ENCODE results near the gene KCNK13. TPM values are rescaled to one million over a fixed set of nuclear protein-coding genes. Genes with fewer than 3 reads are reported as not detected.
"Not testable (repeated sequence)": the region's sequence is repeated elsewhere in the genome, so short reads cannot be mapped to it uniquely, and the experiment has no call there.

The KCNK13 gene
- total and polyA plus RNA-seq, 2 experiments from 2014 or later, result 0.48 to 1.1 TPM

GRCh38 chr14:90193925-90194324, 132.1 kb downstream of the KCNK13 start:
- TF ChIP-seq CTCF (IDR thresholded peaks at IDR 0.05; ENCODE audit: low read depth, low read length), result peak; percentile 23
- Histone ChIP-seq H3K27me3 (no peaks in the 10 kb centered on the region), H3K4me3 (no peak overlapping the region), H3K36me3 (no peaks in the 10 kb centered on the region), H3K27ac (no peak overlapping the region), H3K4me1 (ENCODE audit: low read depth) (no peaks in the 10 kb centered on the region), H3K9me3 (ENCODE audit: low read depth) (no peaks in the 10 kb centered on the region)
- DNase-seq (ENCODE audit: low read depth in 1 of 2, low spot score in 1 of 2), result no peak

GRCh38 chr14:90194706-90195105, 132.9 kb downstream of the KCNK13 start:
- no peaks in the 10 kb centered on the region for H3K27me3 ChIP-seq
- H3K4me3 ChIP-seq, result no peak overlapping the region
- TF ChIP-seq CTCF (IDR thresholded peaks at IDR 0.05; ENCODE audit: low read depth, low read length), result no peak
- no peak overlapping the region for H3K27ac ChIP-seq
- H3K36me3 ChIP-seq, result no peaks in the 10 kb centered on the region
- no peaks in the 10 kb centered on the region for H3K9me3 ChIP-seq (ENCODE audit: low read depth)
- DNase-seq (ENCODE audit: low read depth in 1 of 2, low spot score in 1 of 2), result no peak
- H3K4me1 ChIP-seq (ENCODE audit: low read depth), result no peaks in the 10 kb centered on the region

GRCh38 chr14:90198541-90199060, 136.8 kb downstream of the KCNK13 start:
- H3K9me3 ChIP-seq (ENCODE audit: low read depth), result no peaks in the 10 kb centered on the region
- H3K36me3 ChIP-seq, result no peaks in the 10 kb centered on the region
- no peak for TF ChIP-seq CTCF (IDR thresholded peaks at IDR 0.05; ENCODE audit: low read depth, low read length)
- no peaks in the 10 kb centered on the region for H3K27me3 ChIP-seq
- H3K4me3 ChIP-seq, result no peak overlapping the region
- no peak overlapping the region for H3K27ac ChIP-seq
- H3K4me1 ChIP-seq (ENCODE audit: low read depth), result no peaks in the 10 kb centered on the region
- DNase-seq (ENCODE audit: low read depth in 1 of 2, low spot score in 1 of 2), result no peak

GRCh38 chr14:90200546-90200945, 138.8 kb downstream of the KCNK13 start:
- not testable (repeated sequence) for H3K27me3 ChIP-seq; H3K36me3 ChIP-seq; H3K9me3 ChIP-seq (ENCODE audit: low read depth); H3K27ac ChIP-seq; H3K4me1 ChIP-seq (ENCODE audit: low read depth); DNase-seq (ENCODE audit: low read depth in 1 of 2, low spot score in 1 of 2); H3K4me3 ChIP-seq

- Histone ChIP-seq H3K9me3 (ENCODE audit: low read depth) (no peaks in the 10 kb centered on the region), H3K27ac (no peak overlapping the region), H3K36me3 (no peaks in the 10 kb centered on the region), H3K4me1 (ENCODE audit: low read depth) (peaks cover 4% of the 10 kb centered on the region), H3K4me3 (no peak overlapping the region), H3K27me3 (no peaks in the 10 kb centered on the region)
- DNase-seq (ENCODE audit: low read depth in 1 of 2, low spot score in 1 of 2), result no peak
- no peak for TF ChIP-seq CTCF (IDR thresholded peaks at IDR 0.05; ENCODE audit: low read depth, low read length)
Observed at GRCh38 chr14:90201344-90201743, 139.6 kb downstream of the KCNK13 start.

- TF ChIP-seq CTCF (IDR thresholded peaks at IDR 0.05; ENCODE audit: low read depth, low read length), result no peak
- Histone ChIP-seq H3K27me3 (no peaks in the 10 kb centered on the region), H3K27ac (no peak overlapping the region), H3K9me3 (ENCODE audit: low read depth) (no peaks in the 10 kb centered on the region), H3K4me1 (ENCODE audit: low read depth) (peaks cover 4% of the 10 kb centered on the region), H3K36me3 (no peaks in the 10 kb centered on the region), H3K4me3 (no peak overlapping the region)
- no peak for DNase-seq (ENCODE audit: low read depth in 1 of 2, low spot score in 1 of 2)
Observed at GRCh38 chr14:90204516-90204915, 142.7 kb downstream of the KCNK13 start.
